Right lobe of liver (tissue), 4 donors: ENCODE results near the gene CROT.

Source experiments
- CTCF ChIP-seq, 4 donors: fragments of 200-600 bp in 3 of 4; fragments of 450-650 bp in 1 of 4; IDR thresholded peaks; one replicate each; pipeline versions ENCODE4 v1.5.1 to v1.8.0; 2016 to 2022; ENCODE audit warnings: antibody characterized with exemption in 4 of 4, mild to moderate bottlenecking in 2 of 4
- POLR2A ChIP-seq: fragments of 450-650 bp; IDR thresholded peaks from one replicate; pipeline ENCODE4 v1.6.1; 2017; ENCODE audit warnings: antibody characterized with exemption, mild to moderate bottlenecking
- donor health status: DM: no; HTN: no; CAD: no.
- donor health status: DM: no; HTN: no; CAD: no.
- donor health status: DM: no; HTN: yes; CAD: no.

DNA sequence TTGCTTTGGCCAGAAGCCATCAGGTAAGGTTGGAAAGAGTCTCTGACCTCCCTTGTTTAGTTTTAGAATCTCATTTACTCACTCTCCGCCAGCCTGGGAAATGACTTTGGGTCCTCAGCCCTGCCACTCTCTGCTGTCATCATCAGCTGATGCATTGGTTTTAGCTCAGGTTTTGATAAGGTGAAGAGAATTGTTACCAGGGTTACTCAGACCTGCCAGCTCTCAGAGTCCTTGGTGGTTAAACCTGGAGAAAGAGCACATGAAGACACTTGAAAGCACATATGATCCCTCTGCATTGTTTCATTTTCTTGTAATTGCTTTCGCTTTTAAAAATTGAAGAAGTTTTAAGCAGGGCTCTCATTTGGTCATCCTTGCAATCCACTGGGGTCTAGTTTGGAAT, 4.0 kb upstream of the CROT start:
- no peak for TF ChIP-seq POLR2A
- TF ChIP-seq CTCF (IDR thresholded peaks at IDR 0.05), result no peak
